ENCODE measurements around the gene AFMID. TPM values are rescaled to one million over a fixed set of nuclear protein-coding genes. Genes with fewer than 3 reads are reported as not detected.

Gene AFMID
- total RNA-seq, 1 donor from 2014 or later, result 23.0 TPM

- Histone ChIP-seq H3K27me3 (ENCODE audit: control insufficient read depth in 3 of 3, insufficient read depth in 3 of 3, low read length in 3 of 3) (peaks cover 0 to 7% (median 0%) of the 10 kb centered on the region in 3 donors), H3K9me3 (ENCODE audit: control insufficient read depth in 3 of 3, low read length in 3 of 3) (no peaks in the 10 kb centered on the region), H3K27ac (ENCODE audit: low read depth, low read length) (no peak overlapping the region), H3K9ac (ENCODE audit: low read depth in 1 of 3, low read length in 3 of 3) (no peak overlapping the region), H3K4me3 (ENCODE audit: low read length in 3 of 3) (no peak overlapping the region), H3K4me1 (ENCODE audit: control insufficient read depth in 3 of 3, insufficient read depth in 3 of 3, low read length in 3 of 3) (peaks cover 4 to 7% (median 5%) of the 10 kb centered on the region in 3 donors), H3K36me3 (ENCODE audit: control insufficient read depth in 3 of 3, insufficient read depth in 3 of 3, low read length in 3 of 3) (no peaks in the 10 kb centered on the region)
Observed at GRCh38 chr17:78219396-78220150, 32.4 kb downstream of the AFMID start.

DNA sequence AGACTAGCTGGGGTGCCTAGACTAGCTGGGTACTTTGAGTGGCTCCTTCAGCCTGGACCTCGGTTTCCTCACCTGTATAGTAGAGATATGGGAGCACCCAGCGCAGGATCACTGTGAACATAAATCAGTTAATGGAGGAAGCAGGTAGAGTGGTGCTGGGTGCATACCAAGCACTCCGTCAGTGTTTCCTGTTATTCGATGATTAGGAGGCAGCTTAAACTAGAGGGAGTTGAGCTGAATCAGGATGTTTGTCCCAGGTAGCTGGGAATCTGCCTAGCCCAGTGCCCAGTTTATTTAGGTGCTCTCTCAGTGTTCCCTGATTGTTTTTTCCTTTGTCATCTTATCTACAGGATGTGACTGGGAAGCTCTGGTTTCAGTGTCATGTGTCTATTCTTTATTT lies 35.9 kb downstream of the AFMID start:
- Histone ChIP-seq H3K4me3 (ENCODE audit: low read length in 3 of 3) (no peak overlapping the region), H3K4me1 (ENCODE audit: control insufficient read depth in 3 of 3, insufficient read depth in 3 of 3, low read length in 3 of 3) (peaks cover 8% of the 10 kb centered on the region in 3 donors), H3K27me3 (ENCODE audit: control insufficient read depth in 3 of 3, insufficient read depth in 3 of 3, low read length in 3 of 3) (peaks cover 0 to 27% (median 4%) of the 10 kb centered on the region in 3 donors), H3K9ac (ENCODE audit: low read depth in 1 of 3, low read length in 3 of 3) (no peak overlapping the region), H3K27ac (ENCODE audit: low read depth, low read length) (no peak overlapping the region), H3K36me3 (ENCODE audit: control insufficient read depth in 3 of 3, insufficient read depth in 3 of 3, low read length in 3 of 3) (no peaks in the 10 kb centered on the region), H3K9me3 (ENCODE audit: control insufficient read depth in 3 of 3, low read length in 3 of 3) (no peaks in the 10 kb centered on the region)

DNA sequence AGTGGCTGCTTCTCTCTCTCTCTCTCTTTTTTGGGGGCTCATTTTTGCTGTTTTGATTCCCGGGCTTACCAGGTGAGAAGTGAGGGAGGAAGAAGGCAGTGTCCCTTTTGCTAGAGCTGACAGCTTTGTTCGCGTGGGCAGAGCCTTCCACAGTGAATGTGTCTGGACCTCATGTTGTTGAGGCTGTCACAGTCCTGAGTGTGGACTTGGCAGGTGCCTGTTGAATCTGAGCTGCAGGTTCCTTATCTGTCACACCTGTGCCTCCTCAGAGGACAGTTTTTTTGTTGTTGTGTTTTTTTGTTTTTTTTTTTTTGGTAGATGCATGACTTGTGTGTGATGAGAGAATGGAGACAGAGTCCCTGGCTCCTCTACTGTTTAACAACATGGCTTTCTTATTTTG lies 36.6 kb downstream of the AFMID start:
- Histone ChIP-seq H3K4me3 (ENCODE audit: low read length in 3 of 3) (no peak overlapping the region), H3K9me3 (ENCODE audit: control insufficient read depth in 3 of 3, low read length in 3 of 3) (no peaks in the 10 kb centered on the region), H3K4me1 (ENCODE audit: control insufficient read depth in 3 of 3, insufficient read depth in 3 of 3, low read length in 3 of 3) (peaks cover 8% of the 10 kb centered on the region in 3 donors), H3K9ac (ENCODE audit: low read depth in 1 of 3, low read length in 3 of 3) (no peak overlapping the region), H3K27me3 (ENCODE audit: control insufficient read depth in 3 of 3, insufficient read depth in 3 of 3, low read length in 3 of 3) (peaks cover 0 to 32% (median 9%) of the 10 kb centered on the region in 3 donors), H3K27ac (ENCODE audit: low read depth, low read length) (peak overlapping the region; percentile 19), H3K36me3 (ENCODE audit: control insufficient read depth in 3 of 3, insufficient read depth in 3 of 3, low read length in 3 of 3) (no peaks in the 10 kb centered on the region)

GRCh38 chr17:78224231-78225087 lies 37.3 kb downstream of the AFMID start:
- Histone ChIP-seq H3K27ac (ENCODE audit: low read depth, low read length) (no peak overlapping the region), H3K36me3 (ENCODE audit: control insufficient read depth in 3 of 3, insufficient read depth in 3 of 3, low read length in 3 of 3) (no peaks in the 10 kb centered on the region), H3K4me3 (ENCODE audit: low read length in 3 of 3) (peak overlapping the region in 1 of 3 donors; percentile 6), H3K9me3 (ENCODE audit: control insufficient read depth in 3 of 3, low read length in 3 of 3) (no peaks in the 10 kb centered on the region), H3K4me1 (ENCODE audit: control insufficient read depth in 3 of 3, insufficient read depth in 3 of 3, low read length in 3 of 3) (peaks cover 8% of the 10 kb centered on the region in 3 donors), H3K9ac (ENCODE audit: low read depth in 1 of 3, low read length in 3 of 3) (peak overlapping the region in 2 of 3 donors; percentile 33 to 45), H3K27me3 (ENCODE audit: control insufficient read depth in 3 of 3, insufficient read depth in 3 of 3, low read length in 3 of 3) (peaks cover 0 to 32% (median 9%) of the 10 kb centered on the region in 3 donors)

- no peak overlapping the region for H3K4me3 ChIP-seq (ENCODE audit: low read length in 3 of 3)
- H3K9me3 ChIP-seq (ENCODE audit: control insufficient read depth in 3 of 3, low read length in 3 of 3), result no peaks in the 10 kb centered on the region
- H3K4me1 ChIP-seq (ENCODE audit: control insufficient read depth in 3 of 3, insufficient read depth in 3 of 3, low read length in 3 of 3), result peaks cover 8% of the 10 kb centered on the region in 3 donors
- H3K9ac ChIP-seq (ENCODE audit: low read depth in 1 of 3, low read length in 3 of 3), result no peak overlapping the region
- H3K27me3 ChIP-seq (ENCODE audit: control insufficient read depth in 3 of 3, insufficient read depth in 3 of 3, low read length in 3 of 3), result peaks cover 0 to 34% (median 12%) of the 10 kb centered on the region in 3 donors
- H3K27ac ChIP-seq (ENCODE audit: low read depth, low read length), result no peak overlapping the region
- no peaks in the 10 kb centered on the region for H3K36me3 ChIP-seq (ENCODE audit: control insufficient read depth in 3 of 3, insufficient read depth in 3 of 3, low read length in 3 of 3)
Observed at GRCh38 chr17:78225088-78225865, 38.1 kb downstream of the AFMID start.

- H3K27me3 ChIP-seq (ENCODE audit: control insufficient read depth in 3 of 3, insufficient read depth in 3 of 3, low read length in 3 of 3), result peaks cover 8 to 44% (median 21%) of the 10 kb centered on the region in 3 donors
- no peaks in the 10 kb centered on the region for H3K36me3 ChIP-seq (ENCODE audit: control insufficient read depth in 3 of 3, insufficient read depth in 3 of 3, low read length in 3 of 3)
- H3K4me1 ChIP-seq (ENCODE audit: control insufficient read depth in 3 of 3, insufficient read depth in 3 of 3, low read length in 3 of 3), result peaks cover 8% of the 10 kb centered on the region in 3 donors
- no peak overlapping the region for H3K27ac ChIP-seq (ENCODE audit: low read depth, low read length)
- no peak overlapping the region for H3K9ac ChIP-seq (ENCODE audit: low read depth in 1 of 3, low read length in 3 of 3)
- no peaks in the 10 kb centered on the region for H3K9me3 ChIP-seq (ENCODE audit: control insufficient read depth in 3 of 3, low read length in 3 of 3)
- no peak overlapping the region for H3K4me3 ChIP-seq (ENCODE audit: low read length in 3 of 3)
Observed at GRCh38 chr17:78226055-78226758, 39.0 kb downstream of the AFMID start.

DNA sequence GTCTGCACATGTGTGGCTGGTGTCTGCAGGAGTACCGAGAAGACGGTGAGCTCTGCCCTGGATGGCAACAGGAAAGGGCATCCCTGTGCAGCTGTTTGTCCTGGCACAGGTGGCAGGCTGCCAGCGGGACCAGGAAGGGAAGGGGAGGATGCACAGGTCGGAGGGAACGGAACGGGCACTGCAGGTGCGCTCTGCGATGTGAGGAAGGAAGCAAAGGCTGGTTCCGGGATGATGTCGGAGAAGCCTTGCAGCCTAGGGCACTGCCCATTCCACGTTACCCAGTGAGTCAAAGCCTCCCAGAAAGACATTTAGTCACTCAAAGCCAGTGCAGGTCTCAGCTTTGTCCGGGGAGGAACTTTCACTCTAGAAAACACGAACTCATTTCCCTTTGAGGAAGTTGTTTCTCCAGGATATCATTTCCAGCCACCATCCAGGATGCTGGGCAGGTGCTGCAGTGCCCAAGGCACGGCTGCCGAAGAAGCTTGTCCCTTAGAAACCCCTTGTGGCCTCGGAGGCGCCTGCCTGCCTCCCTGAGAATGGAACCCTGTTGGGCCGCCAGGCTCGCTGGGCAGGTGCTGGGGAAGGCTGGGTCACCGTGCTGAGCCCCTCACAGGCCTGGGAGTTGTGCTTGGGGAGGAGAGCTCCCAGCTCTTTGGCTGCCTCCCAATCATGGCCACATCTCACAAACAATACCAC lies 39.7 kb downstream of the AFMID start:
- Histone ChIP-seq H3K4me1 (ENCODE audit: control insufficient read depth in 3 of 3, insufficient read depth in 3 of 3, low read length in 3 of 3) (peaks cover 8% of the 10 kb centered on the region in 3 donors), H3K9ac (ENCODE audit: low read depth in 1 of 3, low read length in 3 of 3) (no peak overlapping the region), H3K27ac (ENCODE audit: low read depth, low read length) (no peak overlapping the region)

DNA sequence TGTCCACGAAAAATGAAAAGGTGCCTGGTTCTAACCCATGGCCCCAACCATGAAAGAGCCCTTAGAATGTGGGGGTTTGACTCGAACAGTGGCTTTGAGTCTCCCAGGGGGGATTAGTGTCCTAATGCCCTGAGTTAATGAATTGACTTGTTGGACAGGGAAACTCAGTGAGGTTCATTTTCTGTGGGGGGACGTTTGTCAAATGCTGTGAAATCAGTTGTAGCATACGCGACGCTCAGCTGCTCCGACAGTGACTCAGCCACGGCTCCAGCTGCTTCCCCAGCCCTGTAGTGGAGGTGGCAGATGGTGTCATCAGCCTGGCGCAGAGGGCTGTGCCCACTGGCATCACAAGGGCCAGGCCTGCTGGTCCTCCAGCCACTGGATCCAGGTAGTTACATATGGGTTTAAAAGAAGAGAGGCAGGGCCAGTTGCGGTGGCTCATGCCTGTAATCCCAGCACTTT lies 40.3 kb downstream of the AFMID start:
- Histone ChIP-seq H3K36me3 (ENCODE audit: control insufficient read depth in 3 of 3, insufficient read depth in 3 of 3, low read length in 3 of 3) (no peaks in the 10 kb centered on the region), H3K9me3 (ENCODE audit: control insufficient read depth in 3 of 3, low read length in 3 of 3) (no peaks in the 10 kb centered on the region), H3K9ac (ENCODE audit: low read depth in 1 of 3, low read length in 3 of 3) (no peak overlapping the region), H3K27me3 (ENCODE audit: control insufficient read depth in 3 of 3, insufficient read depth in 3 of 3, low read length in 3 of 3) (peaks cover 20 to 55% (median 30%) of the 10 kb centered on the region in 3 donors), H3K4me3 (ENCODE audit: low read length in 3 of 3) (no peak overlapping the region), H3K4me1 (ENCODE audit: control insufficient read depth in 3 of 3, insufficient read depth in 3 of 3, low read length in 3 of 3) (peaks cover 8% of the 10 kb centered on the region in 3 donors), H3K27ac (ENCODE audit: low read depth, low read length) (no peak overlapping the region)

More for the DNA sequence above, 39.7 kb downstream of the AFMID start:
- Histone ChIP-seq H3K4me3 (ENCODE audit: low read length in 3 of 3) (no peak overlapping the region), H3K9me3 (ENCODE audit: control insufficient read depth in 3 of 3, low read length in 3 of 3) (no peaks in the 10 kb centered on the region), H3K36me3 (ENCODE audit: control insufficient read depth in 3 of 3, insufficient read depth in 3 of 3, low read length in 3 of 3) (no peaks in the 10 kb centered on the region), H3K27me3 (ENCODE audit: control insufficient read depth in 3 of 3, insufficient read depth in 3 of 3, low read length in 3 of 3) (peaks cover 14 to 49% (median 24%) of the 10 kb centered on the region in 3 donors)

GRCh38 chr17:78228176-78228575 lies 41.0 kb downstream of the AFMID start:
- Histone ChIP-seq H3K4me1 (ENCODE audit: control insufficient read depth in 3 of 3, insufficient read depth in 3 of 3, low read length in 3 of 3) (peaks cover 8% of the 10 kb centered on the region in 3 donors), H3K9me3 (ENCODE audit: control insufficient read depth in 3 of 3, low read length in 3 of 3) (no peaks in the 10 kb centered on the region), H3K27ac (ENCODE audit: low read depth, low read length) (no peak overlapping the region), H3K9ac (ENCODE audit: low read depth in 1 of 3, low read length in 3 of 3) (no peak overlapping the region), H3K27me3 (ENCODE audit: control insufficient read depth in 3 of 3, insufficient read depth in 3 of 3, low read length in 3 of 3) (peaks cover 26 to 59% (median 36%) of the 10 kb centered on the region in 3 donors), H3K36me3 (ENCODE audit: control insufficient read depth in 3 of 3, insufficient read depth in 3 of 3, low read length in 3 of 3) (no peaks in the 10 kb centered on the region), H3K4me3 (ENCODE audit: low read length in 3 of 3) (no peak overlapping the region)

All from skeletal muscle tissue (tissue), 4 donors.